ENCODE data around the gene KLHL36. TPM values are rescaled to one million over a fixed set of nuclear protein-coding genes. Genes with fewer than 3 reads are reported as not detected.

Gene KLHL36
- total RNA-seq, 1 experiment from 2014 or later: 79.0 TPM

GRCh38 chr16:84607694-84608093, 40.6 kb upstream of the KLHL36 start:
- no peaks in the 10 kb centered on the region for H3K27me3 ChIP-seq (ENCODE audit: insufficient read depth, low read length)
- intact Hi-C loops (cut with micrococcal nuclease): no loop called here
- ChIA-PET CTCF (no interaction called here), POLR2A (no interaction called here), RAD21 (ENCODE audit: low non-redundant PET in 1 of 2, low total read pairs in 2 of 2, uncharacterized antibody in 2 of 2, unreplicated experiment in 2 of 2) (no interaction called here)
- H3K27ac ChIP-seq (ENCODE audit: low read depth, low read length): no peak overlapping the region
- H3K4me3 ChIP-seq (replicated peaks in 1 of 2; ENCODE audit: low read depth in 1 of 2, low read length in 2 of 2): no peak overlapping the region
- DNase-seq (ENCODE audit: low read depth, low spot score) (no peak), ATAC-seq (no peak)
- no peaks in the 10 kb centered on the region for H4K20me1 ChIP-seq (ENCODE audit: insufficient read depth)
- peaks cover 0 to 13% of the 10 kb centered on the region in 2 experiments; a peak in 1 of 4 replicates for H3K36me3 ChIP-seq (ENCODE audit: control insufficient read depth in 1 of 2, insufficient read depth in 2 of 2, low read length in 2 of 2)
- peaks cover 18 to 40% of the 10 kb centered on the region in 2 experiments for H3K4me1 ChIP-seq (ENCODE audit: control insufficient read depth in 1 of 2, insufficient read depth in 2 of 2, low read length in 2 of 2)
- TF ChIP-seq ZNF274 (IDR thresholded peaks at IDR 0.05; ENCODE audit: low read depth, low read length) (no peak), EGR1 (IDR thresholded peaks at IDR 0.05; ENCODE audit: low read depth) (no peak), FOSL1 (IDR thresholded peaks at IDR 0.05; ENCODE audit: low read depth) (no peak), ELF1 (IDR thresholded peaks at IDR 0.05; ENCODE audit: borderline replicate concordance, low read depth) (no peak), EZH2phosphoT487 (IDR thresholded peaks at IDR 0.05; ENCODE audit: borderline replicate concordance) (no peak), CTCF (IDR thresholded peaks at IDR 0.05 in 2 of 3, conservative IDR thresholded peaks at IDR 0.05 in 1 of 3; ENCODE audit: borderline replicate concordance in 1 of 3, insufficient read depth in 1 of 3, low read depth in 2 of 3, low read length in 2 of 3) (no peak), SIN3A (IDR thresholded peaks at IDR 0.05; ENCODE audit: low read depth) (no peak), TCF7L2 (IDR thresholded peaks at IDR 0.05; ENCODE audit: borderline replicate concordance, extremely low read depth, insufficient read depth, insufficient read length) (no peak), MAX (IDR thresholded peaks at IDR 0.05) (no peak), CEBPB (IDR thresholded peaks at IDR 0.05; ENCODE audit: low read depth) (no peak)
- no peak overlapping the region for H3K4me2 ChIP-seq (ENCODE audit: low read length)
- no peak overlapping the region for H3K9ac ChIP-seq (ENCODE audit: low read length)
- H3K9me2 ChIP-seq (ENCODE audit: insufficient read depth): no peaks in the 10 kb centered on the region
- no peak overlapping the region for H2AFZ ChIP-seq (ENCODE audit: low read depth, low read length, poor library complexity, severe bottlenecking)
- no TSS peak for BruUV-seq (replicated peaks)
- H3K9me3 ChIP-seq (ENCODE audit: control insufficient read depth in 1 of 2, insufficient read depth in 1 of 2, low read depth in 1 of 2, low read length in 2 of 2): no peaks in the 10 kb centered on the region
- H3K79me2 ChIP-seq (ENCODE audit: insufficient read depth, low read length): peaks cover 95% of the 10 kb centered on the region
